ENCODE measurements around the gene ZNF335.

- TF ChIP-seq GATA3 (IDR thresholded peaks at IDR 0.05; ENCODE audit: low read depth, low read length) (no peak), GATA2 (IDR thresholded peaks at IDR 0.05; ENCODE audit: low read depth, low read length) (no peak)
Observed at GRCh38 chr20:46014517-46015396, 42.8 kb upstream of the ZNF335 start.

Measured in SH-SY5Y (cell line).